Measurements from ENCODE around the gene DCTN1.

Gene DCTN1

DNA sequence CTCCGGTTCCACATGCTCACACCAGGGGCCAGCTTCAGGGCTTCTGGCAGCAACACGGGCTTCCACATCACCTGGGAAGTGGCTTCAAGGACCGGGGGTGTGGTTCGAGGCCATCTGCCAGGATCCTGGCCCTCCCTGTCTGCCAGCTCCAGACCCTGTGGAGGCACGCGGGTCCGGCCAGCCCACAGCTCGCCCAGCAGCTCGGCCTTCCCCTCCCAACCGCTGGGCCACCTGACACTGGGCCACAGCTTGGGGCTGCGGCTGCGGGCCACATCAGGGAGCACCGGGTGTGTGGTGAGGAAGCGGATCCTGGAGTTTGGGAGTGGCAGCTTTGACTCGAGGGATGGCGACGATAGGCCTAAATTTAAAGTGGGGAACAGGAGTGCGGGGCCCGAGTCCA, 34.3 kb upstream of the DCTN1 start:
- DNase-seq (ENCODE audit: low read depth in 2 of 2), result no peak

GRCh38 chr2:74413001-74413698, 33.0 kb upstream of the DCTN1 start:
- DNase-seq (ENCODE audit: low read depth in 2 of 2), result no peak

DNA sequence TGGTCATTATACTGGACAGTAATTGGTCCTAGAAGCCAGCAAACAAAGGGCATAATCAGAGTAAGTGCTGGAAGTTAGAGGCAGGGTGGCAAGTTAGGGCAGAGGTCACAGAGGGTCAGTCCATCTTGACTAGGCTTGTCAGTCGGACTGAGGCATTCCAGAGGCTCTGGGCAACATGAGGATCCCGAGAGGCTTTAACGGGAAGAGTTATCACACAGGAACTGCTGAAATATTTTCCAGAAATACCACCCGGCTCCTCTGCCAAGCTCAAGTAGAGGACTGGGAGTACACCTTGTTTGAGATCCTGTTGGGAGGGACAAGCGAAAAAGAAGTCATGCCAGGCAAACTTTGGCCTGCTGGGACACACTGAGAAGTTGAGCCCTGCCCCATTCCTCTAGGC, 27.6 kb upstream of the DCTN1 start:
- DNase-seq (ENCODE audit: low read depth in 2 of 2), result no peak

DNA sequence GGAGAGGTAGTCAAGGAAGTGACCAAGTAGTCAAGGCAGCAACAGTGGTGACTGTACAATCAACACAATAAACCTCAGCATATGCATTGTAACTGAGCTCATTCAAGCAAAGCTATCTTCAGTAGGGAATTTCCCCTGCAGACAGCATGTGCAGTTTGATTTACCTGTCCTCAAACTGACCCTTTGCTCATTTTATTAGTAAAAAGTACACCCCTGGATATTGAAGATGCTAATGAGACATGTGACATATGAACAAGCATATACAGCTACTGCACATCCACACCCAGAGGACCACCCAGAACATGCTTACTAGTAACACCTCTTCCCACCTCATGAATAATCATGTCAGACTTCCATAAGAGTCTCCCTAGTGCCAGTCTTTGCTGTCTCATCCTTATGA, 25.9 kb upstream of the DCTN1 start:
- no peak for DNase-seq (ENCODE audit: low read depth in 2 of 2)

DNA sequence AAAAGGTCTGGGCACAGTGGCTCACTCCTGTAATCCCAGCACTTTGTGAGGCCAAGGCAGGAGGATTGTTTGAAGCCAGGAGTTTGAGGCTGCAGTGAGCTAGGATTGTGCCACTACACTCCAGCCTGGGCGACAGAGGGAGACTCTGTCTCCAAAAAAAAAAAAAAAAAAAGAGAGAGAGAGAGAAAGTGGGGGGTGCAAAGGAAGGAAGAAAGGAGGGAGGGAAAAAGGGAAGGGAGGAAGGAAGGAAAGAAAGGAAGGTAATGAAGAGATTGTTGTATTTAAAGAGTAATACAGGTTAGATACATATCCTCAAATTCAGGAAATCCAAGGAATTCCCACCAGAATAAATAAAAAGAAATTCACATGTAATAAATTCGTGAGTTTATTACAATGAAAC, 21.8 kb upstream of the DCTN1 start:
- no peak for DNase-seq (ENCODE audit: low read depth in 2 of 2)

- no peak for DNase-seq (ENCODE audit: low read depth in 2 of 2)
Observed at GRCh38 chr2:74399785-74400184, 19.7 kb upstream of the DCTN1 start.

DNA sequence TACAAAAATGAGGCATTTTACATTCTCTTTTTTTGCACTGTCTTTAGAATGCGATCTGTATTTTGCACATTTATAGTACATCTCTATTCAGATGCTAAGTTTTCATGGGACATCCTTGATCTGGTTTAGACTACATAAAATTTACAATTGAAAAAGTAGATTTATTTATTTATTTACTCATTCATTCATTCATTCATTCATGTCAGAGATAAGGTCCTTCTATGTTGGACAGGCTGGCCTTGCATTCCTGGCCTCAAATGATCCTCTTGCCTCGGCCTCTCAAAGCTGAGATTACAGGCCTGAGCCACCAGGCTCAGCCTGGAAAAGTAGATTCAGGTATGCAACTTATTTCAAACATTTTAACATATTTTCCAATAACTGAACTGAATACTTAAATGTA, 16.0 kb upstream of the DCTN1 start:
- DNase-seq (ENCODE audit: low read depth in 2 of 2), result no peak

GRCh38 chr2:74393525-74393924, 13.4 kb upstream of the DCTN1 start:
- no peak for DNase-seq (ENCODE audit: low read depth in 2 of 2)

- no peak for DNase-seq (ENCODE audit: low read depth in 2 of 2)
Observed at GRCh38 chr2:74392449-74392743, 12.3 kb upstream of the DCTN1 start.

DNA sequence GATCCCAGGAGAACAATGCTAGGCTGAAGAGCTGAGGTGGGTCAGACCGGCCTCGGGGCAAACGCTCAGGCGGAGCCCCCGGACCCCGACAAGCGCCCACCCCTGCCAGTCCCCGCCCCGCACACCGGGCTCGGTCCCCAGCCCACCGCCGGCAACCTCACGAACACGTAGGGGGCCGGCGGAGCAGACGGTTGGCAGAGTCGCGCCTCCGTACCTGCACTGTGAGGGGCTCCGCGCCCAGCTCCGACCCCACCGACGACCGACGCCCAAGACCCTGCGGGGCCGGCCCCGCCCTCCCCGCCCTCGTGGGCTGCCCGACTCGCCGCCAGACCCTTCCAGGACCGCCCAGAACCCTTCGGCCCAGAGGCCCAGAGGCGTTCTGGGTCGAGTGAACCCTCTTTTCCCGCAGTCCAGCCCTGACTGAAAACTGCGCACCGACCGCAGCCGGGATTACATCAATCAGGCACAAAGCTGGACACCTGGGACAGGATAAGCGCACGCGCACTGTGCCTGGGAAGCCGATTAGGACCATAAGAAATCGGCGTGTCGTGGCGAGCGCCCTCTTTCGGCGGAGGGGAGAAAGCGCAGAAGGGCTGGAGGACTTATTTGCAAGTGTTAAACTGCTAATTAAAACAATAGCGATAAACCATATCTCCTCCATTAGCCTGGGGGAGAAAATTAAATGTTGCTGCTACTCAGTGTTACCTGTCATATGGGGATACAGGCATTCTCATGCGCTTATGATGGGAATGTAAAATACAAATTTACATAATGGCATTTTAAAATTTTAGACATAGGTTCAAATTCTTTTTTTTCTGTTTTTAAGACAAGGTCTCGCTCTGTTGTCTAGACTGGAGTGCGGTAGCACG, 11.7 kb upstream of the DCTN1 start:
- DNase-seq (ENCODE audit: low read depth in 2 of 2), result peak; percentile 85 to 88

DNA sequence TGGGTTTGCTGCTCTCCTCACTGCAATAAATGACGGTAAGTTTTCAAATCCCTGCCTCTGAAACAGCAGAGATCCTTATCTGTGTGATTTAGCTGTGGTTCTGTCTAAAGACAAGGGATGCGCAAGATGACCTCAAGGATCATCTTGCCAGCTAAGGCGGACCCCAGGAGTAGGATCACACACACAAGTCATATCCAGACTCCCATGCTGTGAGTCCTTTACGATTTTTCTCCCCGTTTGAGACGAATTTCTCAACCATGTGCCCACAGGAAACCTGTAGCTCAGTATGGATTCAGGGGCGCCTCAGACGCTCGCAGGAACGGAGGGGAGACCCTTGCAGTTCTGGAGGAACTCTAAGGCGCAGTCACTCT, 11.1 kb upstream of the DCTN1 start:
- no peak for DNase-seq (ENCODE audit: low read depth in 2 of 2)

DNA sequence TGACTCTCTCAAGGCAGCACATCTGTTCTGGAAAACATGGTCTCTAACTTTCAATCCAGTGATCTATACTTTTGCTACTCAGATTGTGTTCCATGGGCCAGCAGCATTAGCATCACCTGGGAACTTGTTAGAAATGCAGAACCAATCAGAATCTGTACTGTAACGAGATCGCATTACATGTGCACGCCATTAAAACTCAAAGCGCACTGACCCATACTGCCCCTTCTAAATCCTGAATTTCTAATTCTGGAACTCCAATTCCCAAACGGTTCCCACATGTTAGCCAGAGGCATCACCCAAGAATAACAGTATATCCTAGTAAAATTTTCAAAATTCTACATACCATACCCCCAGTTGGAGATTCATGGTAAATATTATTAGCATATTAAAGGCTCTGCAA, 10.5 kb upstream of the DCTN1 start:
- no peak for DNase-seq (ENCODE audit: low read depth in 2 of 2)

- DNase-seq (ENCODE audit: low read depth in 2 of 2), result no peak
Observed at GRCh38 chr2:74387346-74387745, 7.2 kb upstream of the DCTN1 start.

DNA sequence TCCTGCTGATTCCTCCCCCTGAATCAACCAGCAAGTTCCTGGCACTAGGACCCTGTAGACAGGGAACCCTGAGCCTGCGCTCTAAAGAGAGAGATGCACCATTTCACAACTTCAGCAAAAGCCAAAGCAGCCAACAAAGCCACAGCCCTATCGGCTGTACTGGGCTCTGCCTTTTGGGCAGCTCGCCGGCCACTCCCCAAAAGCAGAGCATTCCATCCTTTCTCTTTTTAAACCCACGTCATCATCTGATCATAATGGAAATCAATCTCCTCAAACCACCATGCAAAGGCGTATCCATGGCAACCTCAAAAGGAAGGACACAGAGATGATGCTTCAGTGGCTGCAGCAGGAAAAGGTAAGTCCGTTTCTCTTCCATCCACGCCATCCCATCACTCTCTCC, 5.3 kb upstream of the DCTN1 start:
- no peak for DNase-seq (ENCODE audit: low read depth in 2 of 2)

- DNase-seq (ENCODE audit: low read depth in 2 of 2), result no peak
Observed at GRCh38 chr2:74384051-74384450, 3.9 kb upstream of the DCTN1 start.

- no peak for DNase-seq (ENCODE audit: low read depth in 2 of 2)
Observed at GRCh38 chr2:74383254-74383653, 3.1 kb upstream of the DCTN1 start.

GRCh38 chr2:74381751-74382150, 1.6 kb upstream of the DCTN1 start:
- no peak for DNase-seq (ENCODE audit: low read depth in 2 of 2)

- DNase-seq (ENCODE audit: low read depth in 2 of 2), result no peak
Observed at GRCh38 chr2:74378007-74378406, 2.1 kb downstream of the DCTN1 start.

DNA sequence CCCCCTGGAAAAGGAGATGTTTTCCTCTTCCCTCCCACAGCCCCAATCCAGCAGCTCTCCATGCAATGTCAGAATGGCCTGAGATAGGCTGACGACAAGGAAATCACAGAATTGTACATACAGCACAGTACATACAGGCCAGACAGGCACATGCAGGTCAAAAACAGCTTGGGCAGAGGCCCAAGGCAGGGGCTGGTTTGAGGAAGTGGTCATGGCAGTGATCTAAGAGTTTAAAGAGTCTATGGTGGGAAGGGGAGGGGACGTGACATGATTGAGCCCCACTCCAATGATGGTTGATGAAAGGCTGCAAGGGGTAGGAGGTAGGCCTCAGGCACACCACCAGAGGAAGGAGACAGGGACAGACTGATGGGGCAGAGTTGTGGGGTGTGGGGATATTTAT, 4.3 kb downstream of the DCTN1 start:
- DNase-seq (ENCODE audit: low read depth in 2 of 2), result no peak

DNA sequence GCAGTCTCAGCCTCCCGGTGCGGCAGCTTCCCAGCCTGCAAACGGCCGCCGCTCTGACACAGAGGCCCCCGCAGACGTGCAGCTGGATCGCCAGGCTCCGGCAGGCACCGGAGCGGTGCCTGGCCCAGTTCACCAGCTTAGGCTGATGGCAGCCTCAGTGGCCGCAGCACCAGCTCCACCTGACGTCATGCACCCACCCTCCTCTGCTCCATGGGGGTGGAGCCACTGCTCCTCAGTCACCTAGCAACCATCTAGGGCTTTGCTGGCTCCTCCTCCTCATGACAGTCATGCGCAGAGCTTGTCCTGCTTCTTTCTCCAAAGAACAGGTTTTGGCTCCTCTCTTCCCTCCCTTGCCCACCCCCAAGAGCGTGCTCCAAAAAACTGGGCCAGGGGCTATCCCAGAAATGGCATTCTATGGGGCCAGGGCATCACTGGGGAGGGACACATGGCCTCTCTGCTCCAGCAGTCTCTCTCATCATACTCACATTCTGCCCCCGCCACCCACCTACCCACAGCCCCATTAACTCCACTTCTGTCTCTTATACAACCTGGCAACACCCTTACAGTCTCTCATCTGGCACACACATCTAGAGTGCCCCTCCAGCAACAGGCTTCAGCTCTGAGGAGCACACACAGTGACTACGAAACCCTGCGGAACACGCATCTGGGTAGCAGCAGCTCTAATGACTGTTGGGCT, 5.5 kb downstream of the DCTN1 start:
- no peak for DNase-seq (ENCODE audit: low read depth in 2 of 2)

GRCh38 chr2:74373985-74374384, 6.1 kb downstream of the DCTN1 start:
- DNase-seq (ENCODE audit: low read depth in 2 of 2), result no peak

GRCh38 chr2:74373221-74373676, 6.9 kb downstream of the DCTN1 start:
- no peak for DNase-seq (ENCODE audit: low read depth in 2 of 2)

- no peak for DNase-seq (ENCODE audit: low read depth in 2 of 2)
Observed at GRCh38 chr2:74372674-74373073, 7.4 kb downstream of the DCTN1 start.
